IMR-90 (cell line): ENCODE measurements around the gene RNF32. TPM values are rescaled to one million over a fixed set of nuclear protein-coding genes. Genes with fewer than 3 reads are reported as not detected.

Experiments
- ATAC-seq: fragments of 200-7000 bp; cut with Tn5 transposase; 2 replicates; pipeline ENCODE4 v1.9.1; 2020; ENCODE audit warnings: low read depth, mild to moderate bottlenecking, moderate library complexity
- BruUV-seq: library from RNA; stranded (reverse); fragments of 400-500 nt; replicated peaks from 2 replicates; lab custom pipeline; 2021; lab: Mats Ljungman, UMichigan
- CTCF ChIA-PET: fragments of 300-600 bp; formaldehyde crosslinking; extraction: SDS; loops from one replicate; lab custom pipeline; 2021; ENCODE audit warnings: antibody characterized with exemption; lab: Yijun Ruan, JAX
- POLR2A ChIA-PET: fragments of 300-600 bp; sonication (Branson Sonifier 250); formaldehyde crosslinking; loops from one replicate; lab custom pipeline; 2022; ENCODE audit warnings: antibody characterized with exemption; ENCODE audit not compliant: unreplicated experiment; lab: Charles Lee
- DNase-seq: peaks from one replicate; pipeline ENCODE4 v3.0.0; 2013
- H2AFZ ChIP-seq: replicated peaks from 2 replicates; pipeline ENCODE3; 2013; ENCODE audit warnings: low read length, mild to moderate bottlenecking; ENCODE audit not compliant: poor library complexity
- H2AK5ac ChIP-seq: 2 replicates; pipeline ENCODE4 v1.6.1; 2013; ENCODE audit warnings: low read depth, low read length, inconsistent platforms
- H2AK9ac ChIP-seq: replicated peaks from 2 replicates; pipeline ENCODE3; 2013; ENCODE audit warnings: mild to moderate bottlenecking, low read depth, low read length, moderate library complexity; ENCODE audit not compliant: poor library complexity
- H2BK120ac ChIP-seq: 2 replicates; pipeline ENCODE4 v1.6.1; 2013; ENCODE audit warnings: low read depth, low read length, inconsistent platforms
- H2BK15ac ChIP-seq: 3 replicates; pipeline ENCODE4 v1.6.1; 2013; ENCODE audit warnings: low read depth, low read length, inconsistent platforms
- H2BK20ac ChIP-seq: 2 replicates; pipeline ENCODE4 v1.6.1; 2013; ENCODE audit warnings: low read depth, mild to moderate bottlenecking, inconsistent platforms, low read length, moderate library complexity
- H2BK5ac ChIP-seq: 2 replicates; pipeline ENCODE4 v1.6.1; 2013; ENCODE audit warnings: mild to moderate bottlenecking, low read depth, low read length, inconsistent platforms; ENCODE audit not compliant: poor library complexity, severe bottlenecking
- H3K14ac ChIP-seq: replicated peaks from 2 replicates; pipeline ENCODE4 v1.6.1; 2013; ENCODE audit warnings: low read depth, low read length, inconsistent platforms
- H3K18ac ChIP-seq: 2 replicates; pipeline ENCODE4 v1.6.1; 2013; ENCODE audit warnings: low read depth, low read length, control low read depth
- H3K23ac ChIP-seq: 2 replicates; pipeline ENCODE4 v1.6.1; 2013; ENCODE audit warnings: low read depth, low read length, inconsistent platforms
- H3K27ac ChIP-seq: 2 replicates; pipeline ENCODE4 v1.5.1; 2013; ENCODE audit warnings: mild to moderate bottlenecking, control low read depth, low read length; ENCODE audit not compliant: insufficient read depth
- H3K27me3 ChIP-seq: 2 replicates; pipeline ENCODE4 v1.6.1; 2013; ENCODE audit warnings: low read length; ENCODE audit not compliant: control insufficient read depth, insufficient read depth
- H3K36me3 ChIP-seq: 2 replicates; pipeline ENCODE4 v1.6.1; 2013; ENCODE audit warnings: low read length, mixed read lengths; ENCODE audit not compliant: control insufficient read depth, insufficient read depth
- H3K4ac ChIP-seq: 2 replicates; pipeline ENCODE4 v1.6.1; 2013; ENCODE audit warnings: low read depth, low read length, inconsistent platforms
- H3K4me1 ChIP-seq: 2 replicates; pipeline ENCODE4 v1.6.1; 2013; ENCODE audit warnings: low read length, mixed read lengths; ENCODE audit not compliant: control insufficient read depth, insufficient read depth
- H3K4me2 ChIP-seq: 2 replicates; pipeline ENCODE4 v1.6.1; 2013; ENCODE audit warnings: low read depth, mild to moderate bottlenecking, control low read depth, low read length, moderate library complexity
- H3K4me3 ChIP-seq: 2 replicates; pipeline ENCODE4 v1.5.1; 2013; ENCODE audit warnings: low read depth, mild to moderate bottlenecking, control low read depth, low read length, moderate library complexity; ENCODE audit not compliant: insufficient read depth
- H3K56ac ChIP-seq: 2 replicates; pipeline ENCODE4 v1.6.1; 2013; ENCODE audit warnings: low read length, inconsistent platforms; ENCODE audit not compliant: insufficient read depth; ENCODE audit errors: extremely low read depth
- H3K79me1 ChIP-seq, 2 experiments: 2 replicates each; pipeline ENCODE4 v1.6.1; 2013; ENCODE audit warnings: low read length in 2 of 2, inconsistent platforms in 1 of 2, low read depth in 1 of 2
- H3K9ac ChIP-seq: 2 replicates; pipeline ENCODE4 v1.6.1; 2013; ENCODE audit warnings: low read depth, low read length, control low read depth
- H3K9me1 ChIP-seq: 2 replicates; pipeline ENCODE4 v1.6.1; 2013; ENCODE audit warnings: low read length, inconsistent platforms; ENCODE audit not compliant: insufficient read depth
- H3K9me3 ChIP-seq: 2 replicates; pipeline ENCODE4 v1.6.1; 2013; ENCODE audit warnings: low read length; ENCODE audit not compliant: control insufficient read depth, insufficient read depth
- H4K20me1 ChIP-seq: 2 replicates; pipeline ENCODE4 v1.6.1; 2013; ENCODE audit warnings: low read length, inconsistent platforms; ENCODE audit not compliant: insufficient read depth
- H4K5ac ChIP-seq: 2 replicates; pipeline ENCODE4 v1.6.1; 2013; ENCODE audit warnings: mild to moderate bottlenecking, low read depth, low read length, control low read depth
- H4K8ac ChIP-seq, 2 experiments: 2 replicates each; pipeline ENCODE4 v1.6.1; 2013; ENCODE audit warnings: low read depth in 2 of 2, low read length in 2 of 2, control low read depth in 1 of 2, inconsistent platforms in 1 of 2
- H4K91ac ChIP-seq: 2 replicates; pipeline ENCODE4 v1.6.1; 2013; ENCODE audit warnings: low read depth, low read length, inconsistent platforms; ENCODE audit not compliant: insufficient read depth
- BHLHE40 ChIP-seq: fragments of 150-350 bp; IDR thresholded peaks from 2 replicates; pipeline ENCODE4 v1.6.1; 2016; ENCODE audit warnings: mild to moderate bottlenecking, low read depth, low read length
- CEBPB ChIP-seq: IDR thresholded peaks from 2 replicates; pipeline ENCODE4 v1.6.1; 2012; ENCODE audit warnings: low read depth, low read length, improper control_type of control experiment
- CHD1 ChIP-seq: IDR thresholded peaks from 2 replicates; pipeline ENCODE4 v1.6.1; 2012; ENCODE audit warnings: low read depth, low read length, improper control_type of control experiment
- FOS ChIP-seq: fragments of 150-350 bp; IDR thresholded peaks from 2 replicates; pipeline ENCODE4 v1.6.1; 2016; ENCODE audit warnings: low read depth, low read length
- MAFK ChIP-seq: IDR thresholded peaks from 2 replicates; pipeline ENCODE4 v1.6.1; 2012; ENCODE audit warnings: low read depth, low read length, improper control_type of control experiment
- MAZ ChIP-seq: IDR thresholded peaks from 2 replicates; pipeline ENCODE4 v1.6.1; 2012; ENCODE audit warnings: low read depth, mild to moderate bottlenecking, low read length, improper control_type of control experiment, moderate library complexity, borderline replicate concordance
- MXI1 ChIP-seq: IDR thresholded peaks from 2 replicates; pipeline ENCODE4 v1.6.1; 2012; ENCODE audit warnings: low read depth, mild to moderate bottlenecking, low read length, moderate library complexity, borderline replicate concordance
- NFE2L2 ChIP-seq: fragments of 150-350 bp; IDR thresholded peaks from 2 replicates; pipeline ENCODE4 v1.6.1; 2016; ENCODE audit warnings: low read depth, mild to moderate bottlenecking, low read length
- POLR2A ChIP-seq: IDR thresholded peaks from 2 replicates; pipeline ENCODE4 v1.6.1; 2012; ENCODE audit warnings: mild to moderate bottlenecking, low read depth, low read length
- RAD21 ChIP-seq: IDR thresholded peaks from 2 replicates; pipeline ENCODE4 v1.6.1; 2012; ENCODE audit warnings: low read length, improper control_type of control experiment
- RCOR1 ChIP-seq: IDR thresholded peaks from 2 replicates; pipeline ENCODE4 v1.6.1; 2012; ENCODE audit warnings: mild to moderate bottlenecking, low read length, improper control_type of control experiment; ENCODE audit not compliant: insufficient replicate concordance
- RFX5 ChIP-seq: IDR thresholded peaks from 2 replicates; pipeline ENCODE4 v1.8.0; 2012; ENCODE audit warnings: low read depth, mild to moderate bottlenecking, low read length, moderate library complexity
- SMC3 ChIP-seq: fragments of 150-350 bp; IDR thresholded peaks from 2 replicates; pipeline ENCODE4 v1.6.1; 2016; ENCODE audit warnings: low read depth, mild to moderate bottlenecking, antibody characterized with exemption, low read length, moderate library complexity
- WGBS, 2 experiments: methylation state at CpG; one replicate each; pipeline versions ENCODE4 v1.1.5 to v1.1.7; 2013; ENCODE audit warnings: missing lambda C conversion rate in 2 of 2; ENCODE audit not compliant: insufficient read length in 1 of 2; ENCODE audit errors: extremely low coverage in 2 of 2; 5-methylcytosine and 5-hydroxymethylcytosine counted together
- dilution Hi-C: fragments of 300-500 bp; cut with HindIII; formaldehyde crosslinking; loops from one replicate; pipeline ENCODE4 v1.14.3; 2018; ENCODE audit warnings: low sequenced_read_pairs; ENCODE audit not compliant: unreplicated experiment
- in situ Hi-C: fragments of 300-500 bp; cut with MboI; formaldehyde crosslinking; loops from 3 replicates; pipeline ENCODE4 v1.14.3; 2019; ENCODE audit warnings: low sequenced_read_pairs, inconsistent platforms, mixed read lengths
- intact Hi-C: fragments of 100-400 bp; cut with micrococcal nuclease; formaldehyde crosslinking; loops from 2 replicates; pipeline ENCODE4 v1.10.0; 2022
- polyA plus RNA-seq, 3 experiments: library from polyadenylated mRNA; depleted of rRNA; stranded (reverse); fragments of >200 nt; gene quantifications; 2 replicates each; pipeline ENCODE4 v1.2.3, GENCODE V29; 2012; ENCODE audit warnings: low replicate concordance in 1 of 3
- total RNA-seq: library from RNA; depleted of rRNA; stranded (reverse); fragments of >200 nt; gene quantifications from 2 replicates; pipeline ENCODE4 v1.2.3, GENCODE V29; 2012
- TF ChIP-seq, protein P1 (sequence below): conservative IDR thresholded peaks from 2 replicates; pipeline ENCODE4 v1.5.1; 2012; ENCODE audit warnings: mild to moderate bottlenecking, low read depth, low read length, improper control_type of control experiment
- TF ChIP-seq, protein P2 (sequence below): fragments of 150-350 bp; IDR thresholded peaks from 2 replicates; pipeline ENCODE4 v1.6.1; 2016; ENCODE audit warnings: low read depth, mild to moderate bottlenecking, low read length, moderate library complexity, borderline replicate concordance

The RNF32 gene
- total and polyA plus RNA-seq, 2 of the 4 experiments (the other 2 are of a cell fraction), result 0.36 to 0.63 TPM

DNA sequence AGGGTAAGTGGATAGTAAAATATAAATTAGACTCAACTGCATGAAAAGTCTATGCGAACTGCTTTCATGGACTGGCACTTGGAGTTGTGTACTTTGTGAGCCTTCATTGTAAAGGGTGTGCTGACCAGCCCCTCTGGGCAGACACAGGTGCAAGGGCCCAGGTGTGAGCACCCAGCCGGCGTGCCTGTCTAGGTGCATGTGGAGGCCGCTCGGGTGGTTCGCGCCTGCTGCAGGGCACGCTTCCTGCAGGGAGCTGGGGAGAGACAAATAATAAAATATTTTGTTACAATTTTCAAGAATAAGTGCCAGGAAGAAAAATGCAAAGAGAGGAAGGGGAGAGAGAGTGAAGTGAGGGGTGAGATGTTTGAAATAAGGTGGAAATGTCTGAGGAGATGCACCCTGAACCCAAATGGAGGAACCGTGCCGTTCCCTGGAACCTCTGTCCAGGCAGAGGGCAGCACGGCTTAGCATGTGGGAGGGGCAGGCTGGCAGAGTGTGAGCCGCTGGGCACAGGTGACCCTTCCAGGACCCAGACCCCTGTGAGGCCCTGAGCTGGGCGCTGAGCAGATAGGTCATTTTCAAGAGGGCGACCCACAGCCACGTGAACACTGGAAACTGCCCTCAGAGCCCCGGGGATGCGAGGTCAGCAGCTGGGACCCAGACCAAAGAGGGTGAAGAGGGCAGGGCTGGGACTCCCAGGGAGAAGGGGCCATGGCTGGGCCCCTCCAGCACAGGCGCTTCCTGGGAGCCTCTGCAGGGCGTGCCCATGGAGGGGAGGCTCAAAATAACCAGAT, 28.7 kb downstream of the RNF32 start:
- CTCF ChIA-PET, result no interaction called here
- DNase-seq (no peak), ATAC-seq (no peak)
- Histone ChIP-seq H3K9ac (no peak overlapping the region), H3K23ac (no peak overlapping the region), H4K91ac (no peak overlapping the region), H3K4me3 (no peak overlapping the region), H2BK20ac (no peak overlapping the region), H3K4me1 (0 out of 2 replicates have a peak, but pooled peaks cover 1% of the 10 kb centered on the region), H4K8ac (no peak overlapping the region), H3K14ac (no peak overlapping the region), H3K9me3 (no peaks in the 10 kb centered on the region), H2BK5ac (no peak overlapping the region), H4K5ac (no peak overlapping the region), H2AK5ac (no peak overlapping the region), H2AFZ (no peak overlapping the region), H2BK120ac (no peak overlapping the region), H3K9me1 (no peaks in the 10 kb centered on the region; the same call in 1 of the 2 replicates), H2AK9ac (no peak overlapping the region), H2BK15ac (no peak overlapping the region), H3K56ac (no peak overlapping the region), H3K36me3 (no peaks in the 10 kb centered on the region), H3K27ac (no peak overlapping the region), H4K20me1 (no peaks in the 10 kb centered on the region), H3K4ac (no peak overlapping the region), H3K79me1 (no peaks in the 10 kb centered on the region), H3K27me3 (no peaks in the 10 kb centered on the region), H3K18ac (no peak overlapping the region), H3K4me2 (no peak overlapping the region)
- dilution Hi-C loops, result no loop called here
- POLR2A ChIA-PET, result no interaction called here
- in situ Hi-C loops, result no loop called here
- WGBS, 2 experiments, result 79% methylated on average over 6 of the region's 19 CpGs; no CpG with 5 or more reads in 1 of the 2 experiments
- BruUV-seq, result no TSS peak
- intact Hi-C loops, result no loop called here
- TF ChIP-seq SMC3, result no peak
- no peak for TF ChIP-seq MXI1
- TF ChIP-seq, protein P1, sequence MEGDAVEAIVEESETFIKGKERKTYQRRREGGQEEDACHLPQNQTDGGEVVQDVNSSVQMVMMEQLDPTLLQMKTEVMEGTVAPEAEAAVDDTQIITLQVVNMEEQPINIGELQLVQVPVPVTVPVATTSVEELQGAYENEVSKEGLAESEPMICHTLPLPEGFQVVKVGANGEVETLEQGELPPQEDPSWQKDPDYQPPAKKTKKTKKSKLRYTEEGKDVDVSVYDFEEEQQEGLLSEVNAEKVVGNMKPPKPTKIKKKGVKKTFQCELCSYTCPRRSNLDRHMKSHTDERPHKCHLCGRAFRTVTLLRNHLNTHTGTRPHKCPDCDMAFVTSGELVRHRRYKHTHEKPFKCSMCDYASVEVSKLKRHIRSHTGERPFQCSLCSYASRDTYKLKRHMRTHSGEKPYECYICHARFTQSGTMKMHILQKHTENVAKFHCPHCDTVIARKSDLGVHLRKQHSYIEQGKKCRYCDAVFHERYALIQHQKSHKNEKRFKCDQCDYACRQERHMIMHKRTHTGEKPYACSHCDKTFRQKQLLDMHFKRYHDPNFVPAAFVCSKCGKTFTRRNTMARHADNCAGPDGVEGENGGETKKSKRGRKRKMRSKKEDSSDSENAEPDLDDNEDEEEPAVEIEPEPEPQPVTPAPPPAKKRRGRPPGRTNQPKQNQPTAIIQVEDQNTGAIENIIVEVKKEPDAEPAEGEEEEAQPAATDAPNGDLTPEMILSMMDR, result no peak
- TF ChIP-seq FOS, result no peak
- no peak for TF ChIP-seq MAZ
- TF ChIP-seq CHD1, result no peak
- TF ChIP-seq, protein P2, sequence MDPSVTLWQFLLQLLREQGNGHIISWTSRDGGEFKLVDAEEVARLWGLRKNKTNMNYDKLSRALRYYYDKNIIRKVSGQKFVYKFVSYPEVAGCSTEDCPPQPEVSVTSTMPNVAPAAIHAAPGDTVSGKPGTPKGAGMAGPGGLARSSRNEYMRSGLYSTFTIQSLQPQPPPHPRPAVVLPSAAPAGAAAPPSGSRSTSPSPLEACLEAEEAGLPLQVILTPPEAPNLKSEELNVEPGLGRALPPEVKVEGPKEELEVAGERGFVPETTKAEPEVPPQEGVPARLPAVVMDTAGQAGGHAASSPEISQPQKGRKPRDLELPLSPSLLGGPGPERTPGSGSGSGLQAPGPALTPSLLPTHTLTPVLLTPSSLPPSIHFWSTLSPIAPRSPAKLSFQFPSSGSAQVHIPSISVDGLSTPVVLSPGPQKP, result no peak
- no peak for TF ChIP-seq BHLHE40
- TF ChIP-seq RFX5, result no peak
- TF ChIP-seq MAFK, result no peak
- no peak for TF ChIP-seq POLR2A
- TF ChIP-seq RCOR1, result no peak
- TF ChIP-seq CEBPB, result no peak
- no peak for TF ChIP-seq NFE2L2
- no peak for TF ChIP-seq RAD21
